Measurements from ENCODE around the gene MPND.

MPND gene

DNA sequence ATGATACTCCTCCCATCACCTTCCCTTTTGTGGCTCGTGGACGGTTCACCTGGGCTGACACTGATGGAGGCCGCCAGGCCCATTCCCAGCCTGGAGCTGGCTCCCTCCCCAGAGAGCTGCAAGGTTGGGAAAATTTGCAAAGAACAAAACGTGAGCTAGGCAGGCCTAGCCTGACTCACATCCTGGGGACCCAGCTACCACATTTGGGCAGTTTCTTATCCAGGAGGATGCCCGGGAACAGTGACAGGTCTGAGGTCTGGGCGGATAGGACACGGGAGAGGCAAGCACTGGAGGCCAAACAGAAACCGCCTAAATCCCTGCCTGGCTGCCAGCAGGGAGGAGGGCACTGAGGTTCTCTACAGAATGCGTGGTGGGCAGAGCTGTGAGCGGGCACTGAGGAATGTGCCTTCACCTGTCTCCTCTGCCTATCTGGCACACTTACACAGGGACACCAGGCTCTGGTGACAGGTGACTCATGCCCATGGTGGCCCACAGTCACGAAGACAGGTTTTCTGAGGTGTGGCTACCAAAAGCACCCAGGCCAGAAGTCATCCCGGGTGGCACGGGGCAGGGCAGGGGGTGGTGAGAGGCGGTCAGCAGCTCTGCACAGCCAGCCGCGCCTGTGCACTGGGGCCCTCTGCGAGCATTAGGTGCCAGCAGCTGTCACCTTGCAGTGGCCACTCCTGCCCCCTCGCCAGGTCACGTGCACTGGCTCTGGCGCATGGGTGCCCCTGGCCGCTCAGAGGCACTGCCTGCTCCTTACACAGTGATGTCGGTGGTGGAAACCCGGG lies 33.8 kb downstream of the MPND start:
- in situ Hi-C loops (cut with MboI; ENCODE audit: low sequenced_read_pairs): no loop called here

DNA sequence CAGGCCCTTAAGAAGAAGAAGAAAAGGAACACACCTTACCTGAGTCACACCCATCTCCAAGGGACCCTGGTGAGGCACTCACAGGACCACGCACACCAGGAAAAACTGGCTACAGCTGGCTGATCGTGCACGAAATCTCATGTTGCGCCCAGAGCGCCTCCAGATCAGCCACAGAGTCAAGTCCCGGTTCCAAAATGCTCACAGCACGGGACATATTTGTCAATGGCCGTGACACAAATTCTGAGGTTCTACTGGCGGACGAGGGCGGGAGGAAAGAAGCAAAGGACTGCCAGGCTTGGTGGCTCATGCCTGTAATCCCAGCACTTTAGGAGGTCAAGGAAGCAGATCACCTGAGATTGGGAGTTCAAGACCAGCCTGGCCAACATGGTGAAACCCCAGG lies 35.5 kb downstream of the MPND start:
- in situ Hi-C loops (cut with MboI; ENCODE audit: low sequenced_read_pairs): no loop called here

DNA sequence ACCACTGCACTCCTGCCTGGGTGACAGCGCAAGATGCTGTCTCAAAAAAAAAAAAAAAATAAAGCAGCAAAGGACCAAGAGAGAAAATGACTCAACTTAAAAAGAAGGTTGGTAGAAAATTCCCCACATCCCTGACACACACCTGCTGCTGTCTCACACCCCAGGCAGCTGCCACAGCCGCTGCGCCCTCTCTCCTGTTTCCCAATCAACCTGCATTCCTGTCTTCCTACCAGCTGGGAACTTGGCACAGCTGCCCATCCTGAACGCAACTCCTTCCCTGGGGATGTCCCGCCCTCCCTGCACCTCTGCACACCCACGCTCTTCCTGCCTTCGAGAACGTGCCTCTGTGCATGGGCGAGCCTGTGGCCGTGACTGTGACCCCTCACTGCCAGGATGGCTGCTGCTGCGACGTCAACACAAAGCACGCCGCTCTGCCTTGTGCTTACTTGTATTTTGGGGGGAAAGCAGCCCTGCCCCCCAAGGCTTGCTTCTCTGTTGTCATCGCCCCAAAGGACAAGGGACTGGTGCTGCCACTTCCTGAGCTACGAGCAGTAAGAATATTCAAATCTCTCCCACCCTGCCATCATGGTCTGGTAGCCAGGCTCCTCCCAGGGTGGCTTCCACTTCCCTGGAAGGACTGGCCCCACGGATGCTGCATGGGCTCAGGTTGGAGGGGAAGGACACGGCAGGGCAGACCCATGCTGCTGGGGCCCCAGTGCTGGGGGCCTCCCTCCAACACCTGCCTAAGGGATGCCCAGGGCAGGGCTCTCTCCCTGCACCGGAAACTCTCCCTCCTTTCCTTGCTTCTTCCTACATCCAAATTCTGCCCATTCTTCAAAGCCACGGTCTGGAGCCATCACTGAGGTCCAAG lies 36.3 kb downstream of the MPND start:
- in situ Hi-C loops (cut with MboI; ENCODE audit: low sequenced_read_pairs): no loop called here

DNA sequence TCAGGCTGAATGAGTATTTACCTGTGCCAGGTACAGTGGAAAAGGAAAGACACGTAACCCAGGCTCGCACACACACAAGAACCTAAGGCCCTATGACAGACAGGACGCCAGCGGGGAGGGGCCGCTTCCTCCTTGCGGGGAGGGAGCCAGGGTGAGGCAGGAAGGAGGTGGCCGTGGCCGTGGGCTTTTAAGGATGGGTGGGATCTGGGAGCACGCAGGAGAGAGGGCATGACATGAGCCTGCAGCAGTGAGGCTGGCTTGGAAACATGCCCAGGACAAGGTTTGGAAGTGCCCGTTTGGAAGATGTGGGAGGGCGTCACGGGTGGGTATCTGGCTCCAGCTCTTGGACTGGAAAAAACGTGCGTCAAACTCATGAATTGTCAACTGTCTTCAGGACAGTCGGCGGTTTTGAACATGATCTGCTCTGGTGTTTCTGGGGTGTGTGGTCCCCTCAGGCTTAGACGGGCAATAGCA lies 36.9 kb downstream of the MPND start:
- in situ Hi-C loops (cut with MboI; ENCODE audit: low sequenced_read_pairs): no loop called here

DNA sequence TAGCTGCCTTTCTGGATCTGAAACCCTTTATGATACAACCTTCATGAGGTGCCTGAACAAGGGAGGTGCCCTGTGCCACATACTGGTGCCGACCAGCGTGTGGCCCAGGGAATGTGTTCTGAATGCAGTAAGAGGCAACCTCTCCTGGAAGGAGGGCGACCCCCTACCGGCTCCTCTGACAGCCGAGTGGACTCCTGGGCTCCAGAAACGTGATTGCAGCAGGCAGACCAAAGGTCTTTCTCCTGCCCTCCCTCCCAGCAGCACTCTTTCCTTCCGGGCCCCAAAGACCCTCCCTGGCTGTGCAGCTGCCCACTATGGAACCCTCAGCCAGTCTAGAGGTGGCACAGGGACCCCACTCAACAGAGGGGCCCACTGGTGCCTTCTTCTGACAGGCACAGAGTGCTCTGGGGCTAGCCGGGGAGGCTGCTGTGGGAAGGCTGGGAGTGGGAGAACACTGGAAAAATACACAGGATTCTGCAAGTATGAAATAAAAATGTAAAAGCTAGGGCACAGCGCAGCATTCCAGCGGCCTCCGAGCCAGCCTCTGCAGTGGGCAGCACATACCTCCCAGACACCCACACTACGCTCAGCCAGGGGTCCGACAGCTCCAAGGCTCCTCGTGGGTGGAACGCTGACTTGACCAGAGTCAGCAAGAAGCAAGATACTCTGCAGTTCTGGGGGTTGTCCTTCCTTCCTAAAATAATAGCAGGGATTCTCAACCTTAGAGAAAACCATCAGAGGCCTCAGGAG lies 42.1 kb downstream of the MPND start:
- in situ Hi-C loops (cut with MboI; ENCODE audit: low sequenced_read_pairs): no loop called here

DNA sequence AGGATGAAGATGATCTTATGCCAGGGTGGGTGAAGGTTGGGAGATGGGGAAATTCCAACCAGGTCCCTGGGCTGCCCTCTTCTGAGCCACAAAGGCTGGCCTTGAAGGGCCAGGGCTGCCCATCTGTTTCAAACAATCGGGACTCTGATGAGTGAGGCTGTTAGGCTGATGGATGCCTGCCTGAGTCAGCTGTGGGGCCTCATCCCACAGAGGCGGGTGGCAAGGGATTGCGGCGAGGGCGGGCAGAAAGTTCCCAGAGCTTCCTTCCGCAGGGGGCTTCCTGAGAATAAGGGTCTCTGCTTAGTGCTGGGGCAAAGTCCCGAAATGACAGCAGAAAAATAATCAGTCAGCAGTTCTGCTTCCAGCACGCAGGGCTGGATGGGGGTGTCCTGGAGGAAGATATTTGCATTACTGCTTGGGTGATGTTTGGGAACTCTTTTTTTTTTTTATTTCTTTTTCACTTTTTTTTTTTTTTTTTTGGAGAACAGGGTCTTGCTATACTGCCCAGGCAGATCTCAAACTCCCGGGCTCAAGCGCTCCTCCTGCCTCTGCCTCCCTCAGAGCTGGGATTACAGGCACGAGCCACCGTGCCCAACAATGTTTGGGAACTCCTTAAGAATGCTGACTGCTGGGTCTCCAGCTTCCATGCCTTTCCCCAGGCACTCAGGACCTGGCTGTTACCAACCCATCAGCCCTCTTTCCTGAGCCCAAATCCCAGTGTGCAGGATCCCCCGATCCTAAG lies 42.9 kb downstream of the MPND start:
- in situ Hi-C loops (cut with MboI; ENCODE audit: low sequenced_read_pairs): no loop called here

DNA sequence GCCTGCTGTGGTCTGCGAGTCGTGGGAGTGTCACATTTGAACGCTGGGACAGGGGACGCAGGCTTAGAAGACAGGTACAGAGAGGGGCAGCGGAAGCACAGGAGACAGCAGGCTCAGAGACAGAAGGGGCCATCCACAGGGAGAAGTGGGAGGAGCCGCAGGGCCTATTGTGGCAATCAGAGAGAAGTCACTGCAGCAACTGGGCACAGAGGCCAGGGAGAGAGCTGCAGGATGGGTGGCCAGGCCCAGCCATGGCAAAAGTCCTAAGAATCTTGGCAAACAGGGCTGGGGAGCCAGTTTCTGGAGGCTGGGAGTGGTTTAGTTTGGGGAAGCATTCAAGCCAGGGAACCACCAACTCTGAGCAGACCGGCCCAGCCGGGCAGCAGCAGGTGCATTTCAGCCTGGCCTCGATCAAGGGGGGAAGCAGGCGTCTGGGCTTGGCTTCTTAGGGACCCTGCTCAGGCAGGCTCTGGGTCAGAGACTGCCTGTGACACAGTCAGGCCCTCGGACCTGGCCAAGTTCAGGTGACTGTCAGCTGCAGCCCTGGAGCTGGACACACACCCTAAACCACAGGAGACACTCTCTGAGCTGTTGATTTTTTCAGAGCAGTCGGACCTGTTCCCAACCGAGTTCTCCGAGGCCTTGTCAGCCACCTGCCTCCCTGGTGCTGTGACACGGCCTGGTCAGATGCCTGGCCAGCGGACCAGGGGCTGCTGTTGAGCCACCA lies 45.1 kb downstream of the MPND start:
- in situ Hi-C loops (cut with MboI; ENCODE audit: low sequenced_read_pairs): no loop called here

DNA sequence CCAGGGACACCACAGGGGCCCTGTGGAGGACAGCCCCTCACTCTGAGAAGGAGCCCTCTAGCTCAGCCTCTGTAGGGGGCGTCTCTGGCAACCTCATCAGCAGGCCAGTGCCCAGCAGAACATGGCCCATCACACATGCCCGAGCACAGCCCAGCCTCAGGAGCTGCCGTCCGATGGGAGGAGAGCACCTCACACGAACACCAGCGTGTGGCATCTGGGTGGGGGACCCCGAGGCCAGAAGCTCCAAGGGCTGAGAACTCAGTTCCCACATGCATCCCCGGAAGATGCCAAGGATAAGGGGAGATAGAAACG lies 45.7 kb downstream of the MPND start:
- in situ Hi-C loops (cut with MboI; ENCODE audit: low sequenced_read_pairs): no loop called here

DNA sequence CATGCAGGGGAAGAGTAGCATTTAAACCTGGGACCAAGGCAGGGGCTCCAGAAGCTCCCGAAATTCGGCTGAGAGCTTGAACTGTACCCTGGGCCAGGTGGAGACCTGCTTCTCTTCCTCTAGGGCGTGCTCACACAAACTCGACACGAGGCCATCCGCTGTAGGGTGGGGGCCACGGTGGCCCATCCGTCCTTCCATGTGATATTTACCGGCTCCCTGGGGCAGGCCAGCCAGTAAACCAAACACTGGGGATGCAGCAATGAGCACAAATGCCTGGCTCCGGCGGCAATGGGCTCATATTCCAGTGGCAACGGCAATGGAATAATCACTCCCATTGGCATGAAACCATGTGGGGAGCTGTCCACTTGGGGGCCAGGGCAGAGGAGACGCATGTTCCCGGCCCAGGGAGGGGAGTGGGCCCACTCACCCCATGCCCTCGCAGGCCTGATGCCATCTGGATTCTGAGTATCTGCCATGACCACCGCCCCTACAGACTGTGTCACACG lies 46.2 kb downstream of the MPND start:
- in situ Hi-C loops (cut with MboI; ENCODE audit: low sequenced_read_pairs): no loop called here

DNA sequence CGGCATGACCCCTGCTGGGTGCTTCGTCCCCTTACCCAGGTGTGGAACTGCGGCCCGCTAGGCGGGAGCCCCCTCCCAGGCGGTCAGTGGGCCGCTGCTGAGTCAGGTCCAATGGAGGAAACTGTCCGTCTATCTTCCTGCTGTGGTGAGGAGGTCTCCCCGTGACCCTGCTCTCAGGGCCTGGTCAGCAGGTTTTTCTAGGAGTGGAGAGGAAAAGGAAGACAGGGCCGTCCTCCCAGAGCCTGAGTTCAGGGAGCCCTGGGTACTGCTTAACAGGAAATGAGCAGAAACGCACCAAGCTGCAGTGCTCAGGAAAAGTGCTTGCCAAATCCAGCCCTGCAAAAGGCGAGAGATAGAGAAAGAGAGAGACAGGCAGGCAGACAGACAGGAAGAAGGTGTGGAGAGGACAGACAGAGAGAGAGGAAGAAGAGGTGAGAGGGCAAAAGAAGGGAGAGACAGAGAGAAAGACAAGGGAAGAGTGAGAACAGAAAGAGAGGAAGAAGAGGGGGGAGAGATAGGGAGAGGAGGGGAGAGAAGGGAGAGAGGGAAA lies 46.7 kb downstream of the MPND start:
- in situ Hi-C loops (cut with MboI; ENCODE audit: low sequenced_read_pairs): no loop called here

DNA sequence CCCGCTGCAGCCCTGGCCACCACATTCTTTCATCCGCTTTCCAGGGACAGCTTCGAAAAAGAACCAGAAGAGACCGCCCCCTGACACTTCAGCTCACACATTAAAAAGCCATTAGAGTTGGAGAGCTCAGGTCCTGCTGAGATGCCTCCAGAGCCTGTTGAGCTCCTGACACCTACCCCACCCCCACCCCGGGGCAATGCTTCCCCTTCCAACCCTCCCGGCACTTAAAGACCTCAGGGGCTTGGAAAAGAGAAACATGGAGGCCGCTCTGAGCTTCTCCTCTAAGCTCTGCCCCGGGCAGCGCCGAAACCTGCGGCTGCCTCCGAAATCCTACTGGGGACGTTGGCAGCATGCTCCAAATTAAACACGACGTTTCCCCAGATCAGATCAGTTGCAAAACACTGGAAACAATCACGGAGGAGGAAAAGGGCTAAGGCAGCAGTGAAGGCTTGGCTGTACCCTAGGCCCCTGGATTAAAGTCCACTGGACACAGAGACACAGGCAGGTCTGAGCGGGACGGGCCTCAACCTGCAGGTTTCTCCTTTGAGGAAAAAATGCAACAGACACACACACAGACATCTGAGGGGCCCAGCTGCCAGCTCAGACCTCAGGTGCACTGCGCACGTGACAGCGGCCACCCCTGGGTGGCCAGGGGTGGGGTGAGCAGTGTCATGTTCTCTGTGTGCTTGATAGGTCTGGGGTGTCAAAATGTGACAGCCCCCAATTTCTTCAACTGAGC lies 47.4 kb downstream of the MPND start:
- in situ Hi-C loops (cut with MboI; ENCODE audit: low sequenced_read_pairs): no loop called here

DNA sequence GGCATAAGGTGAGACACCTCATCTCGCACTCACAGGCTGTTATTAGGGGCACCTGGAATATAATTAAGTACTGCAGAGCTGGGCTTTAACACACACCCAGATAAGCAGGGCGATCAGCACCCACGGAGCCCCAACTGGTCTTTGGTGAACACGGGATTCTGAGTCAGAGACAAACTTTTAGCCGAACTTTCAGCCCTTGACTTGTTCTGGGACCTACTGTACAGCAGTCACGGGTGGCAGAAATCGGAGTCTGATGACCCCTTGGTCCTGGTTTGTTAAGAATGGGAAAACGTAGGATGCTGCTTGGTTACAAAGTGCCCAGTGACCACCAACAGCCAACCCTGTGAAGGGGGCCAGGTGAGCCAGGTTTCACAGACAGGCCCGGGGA lies 47.9 kb downstream of the MPND start:
- in situ Hi-C loops (cut with MboI; ENCODE audit: low sequenced_read_pairs): no loop called here

DNA sequence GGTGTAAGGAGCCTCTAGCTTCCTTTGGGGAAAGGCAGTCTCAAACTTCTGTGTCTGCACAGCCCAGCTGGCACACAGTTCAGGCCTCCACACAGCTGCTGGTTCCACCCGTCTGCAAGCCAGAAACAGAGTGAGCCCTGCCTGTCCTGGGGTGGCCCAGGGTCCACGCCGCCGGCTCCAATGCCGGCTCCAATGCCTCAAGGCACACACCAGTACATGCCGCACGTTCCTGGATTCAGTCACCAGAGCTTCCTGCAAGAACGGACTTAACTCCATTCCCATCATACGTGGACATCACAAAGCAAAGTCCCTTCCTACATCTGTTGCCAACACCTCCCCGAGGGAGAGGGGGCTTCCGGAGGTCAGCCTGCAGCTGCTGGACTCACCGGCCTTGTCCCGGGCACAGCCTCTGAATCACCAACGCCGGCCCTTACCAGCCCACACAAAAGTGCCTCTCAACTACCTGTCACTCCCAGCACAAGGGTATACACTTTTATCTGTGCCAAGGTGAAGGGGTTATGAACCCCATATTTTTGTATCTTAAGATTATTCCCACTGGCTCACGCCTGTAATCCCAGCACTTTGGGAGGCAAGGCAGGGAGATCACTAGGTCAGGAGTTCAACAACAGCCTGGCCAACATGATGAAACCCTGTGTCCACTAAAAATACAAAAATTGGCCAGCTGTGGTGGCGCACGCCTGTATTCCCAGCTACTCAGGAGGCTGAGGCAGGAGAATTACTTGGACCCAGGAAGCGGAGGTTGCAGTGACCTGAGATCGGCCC lies 48.5 kb downstream of the MPND start:
- in situ Hi-C loops (cut with MboI; ENCODE audit: low sequenced_read_pairs): no loop called here

DNA sequence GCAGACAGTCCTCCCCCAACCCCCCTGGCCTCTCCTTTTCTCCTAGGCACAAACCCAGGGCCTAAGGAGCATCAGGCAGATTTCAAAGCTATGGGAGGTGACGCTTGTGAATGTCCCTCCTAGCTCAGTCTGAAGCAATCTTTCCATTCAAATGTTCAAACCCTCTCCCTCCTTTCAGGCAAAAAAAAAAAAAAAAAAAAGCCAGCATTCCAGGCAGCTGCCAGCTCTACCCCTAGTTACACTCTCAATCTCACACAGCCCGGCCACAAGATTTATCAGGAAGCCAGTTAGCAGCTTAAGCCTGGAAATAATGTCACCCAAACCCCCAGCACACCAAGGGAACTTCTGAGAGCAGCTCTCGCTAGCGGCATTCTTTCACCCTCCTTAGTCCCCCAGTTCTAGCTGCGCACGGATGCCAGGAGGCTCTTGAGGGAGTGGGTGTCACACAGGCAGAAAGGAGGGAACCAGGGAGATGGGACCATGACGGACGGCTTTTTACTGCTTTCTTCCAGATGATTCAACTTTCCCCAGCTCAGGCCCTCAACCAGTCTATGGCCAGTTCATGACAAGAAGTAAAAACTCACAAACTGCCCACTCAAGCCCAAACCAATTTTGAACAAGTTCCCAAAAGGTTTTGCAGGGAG lies 50.7 kb downstream of the MPND start:
- in situ Hi-C loops (cut with MboI; ENCODE audit: low sequenced_read_pairs): no loop called here

DNA sequence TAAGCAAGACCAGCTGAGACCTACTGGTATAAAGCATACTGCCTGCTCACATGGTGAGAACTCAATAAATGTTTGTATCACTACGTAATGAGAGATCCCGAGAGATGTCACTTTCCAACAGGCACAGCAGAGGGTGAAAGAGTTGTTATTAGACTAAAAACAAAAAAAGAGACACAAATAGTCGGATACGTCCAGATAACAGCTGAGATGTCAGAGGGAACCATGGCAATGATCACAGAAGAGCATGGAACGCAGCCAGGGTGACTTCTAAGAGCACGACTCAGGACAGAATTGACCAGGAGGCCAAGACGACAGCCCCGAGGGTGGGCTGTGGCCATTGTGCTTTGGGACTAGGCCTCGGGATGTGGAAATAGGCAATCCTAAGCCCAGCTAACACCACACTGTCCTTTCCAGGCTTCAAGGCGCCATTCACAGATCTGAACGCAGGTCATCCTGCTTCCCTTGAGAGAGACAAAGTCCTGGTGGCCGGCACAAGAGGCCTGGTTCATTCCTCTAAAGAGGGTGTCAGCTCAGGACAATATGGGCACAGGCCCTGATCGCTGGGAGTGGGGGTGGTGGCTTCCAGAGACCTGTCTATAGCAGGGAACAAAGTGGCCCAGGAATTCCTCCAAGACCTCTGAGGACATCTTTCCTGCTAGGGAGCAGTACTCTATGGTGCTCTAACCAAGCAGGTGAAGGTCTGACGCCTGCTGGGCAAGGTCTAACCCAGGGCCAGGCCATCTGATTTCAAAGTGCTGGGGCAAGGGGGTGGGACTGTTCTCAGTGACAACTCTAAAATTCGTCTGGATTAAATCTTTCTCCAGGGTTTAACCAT lies 53.8 kb downstream of the MPND start:
- in situ Hi-C loops (cut with MboI; ENCODE audit: low sequenced_read_pairs): no loop called here

DNA sequence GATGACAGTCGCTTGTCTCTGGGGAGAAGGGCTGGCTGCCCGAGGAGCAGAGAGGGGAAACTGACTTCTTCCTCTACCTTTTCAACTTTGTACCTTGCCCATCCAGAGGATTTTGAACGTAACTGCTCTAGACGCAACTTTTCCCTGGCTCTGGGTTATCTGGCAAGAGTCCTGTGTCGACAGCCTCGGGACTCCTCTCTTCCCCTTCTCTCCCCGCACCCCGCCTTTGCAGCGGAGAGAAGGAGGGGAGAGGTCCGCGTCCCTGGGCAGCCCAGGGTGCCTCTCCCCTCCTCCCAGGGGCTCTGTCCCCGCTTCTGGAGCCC lies 56.4 kb downstream of the MPND start:
- in situ Hi-C loops (cut with MboI; ENCODE audit: low sequenced_read_pairs): no loop called here

Data from HL-60/S4 (cell line).